Medulla oblongata (tissue), 1 donor: Measurements from ENCODE around the gene RSPH6A.

Source experiments
- DNase-seq: peaks from one replicate; pipeline ENCODE4 v3.0.0-alpha.2; 2015; ENCODE audit errors: extremely low spot score

The RSPH6A gene

DNA sequence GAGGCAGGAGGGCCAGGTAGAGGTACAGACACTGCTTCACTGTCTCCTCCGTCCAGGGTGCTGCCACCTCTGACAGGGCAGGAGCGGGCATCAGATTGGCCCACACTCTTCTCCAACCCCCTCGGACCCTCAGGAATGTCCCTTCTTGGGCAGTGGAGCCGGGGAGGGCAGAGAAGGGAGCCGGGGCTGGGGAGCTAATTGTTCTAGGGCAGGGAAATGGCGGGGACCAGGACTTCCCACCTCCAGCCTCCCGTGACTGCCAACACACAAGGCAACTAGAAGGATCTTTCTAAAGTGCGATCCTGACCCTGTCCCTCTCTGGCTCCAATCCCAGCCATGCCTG is 10.1 kb upstream of the RSPH6A start:
- DNase-seq, result no peak

GRCh38 chr19:45824531-45825262 is 9.6 kb upstream of the RSPH6A start:
- DNase-seq, result no peak

- peak; percentile 9 for DNase-seq
Measured at GRCh38 chr19:45824041-45824471, 8.9 kb upstream of the RSPH6A start.

DNA sequence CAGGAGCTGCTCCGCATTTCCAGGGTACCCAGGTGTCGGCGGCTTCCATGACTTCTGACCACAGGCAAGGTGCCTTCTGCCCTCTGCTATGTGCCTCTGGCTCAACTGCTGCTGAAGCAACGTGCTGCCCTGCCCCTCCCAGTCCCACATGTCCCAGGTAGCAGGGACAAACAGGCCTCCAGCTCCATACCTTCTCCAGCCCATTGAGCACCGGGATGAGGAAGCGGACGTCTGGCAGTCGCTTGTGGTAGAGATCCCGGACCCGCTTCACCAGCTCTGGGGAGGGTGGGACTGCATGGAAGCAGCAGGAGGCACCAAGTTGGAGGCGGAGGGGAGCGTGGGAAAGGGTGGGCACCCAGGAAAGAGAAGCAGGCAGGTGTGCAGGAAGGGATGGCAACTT is 8.1 kb upstream of the RSPH6A start:
- DNase-seq, result no peak

- no peak for DNase-seq
Measured at GRCh38 chr19:45822716-45823115, 7.6 kb upstream of the RSPH6A start.

- no peak for DNase-seq
Measured at GRCh38 chr19:45821570-45821969, 6.5 kb upstream of the RSPH6A start.

DNA sequence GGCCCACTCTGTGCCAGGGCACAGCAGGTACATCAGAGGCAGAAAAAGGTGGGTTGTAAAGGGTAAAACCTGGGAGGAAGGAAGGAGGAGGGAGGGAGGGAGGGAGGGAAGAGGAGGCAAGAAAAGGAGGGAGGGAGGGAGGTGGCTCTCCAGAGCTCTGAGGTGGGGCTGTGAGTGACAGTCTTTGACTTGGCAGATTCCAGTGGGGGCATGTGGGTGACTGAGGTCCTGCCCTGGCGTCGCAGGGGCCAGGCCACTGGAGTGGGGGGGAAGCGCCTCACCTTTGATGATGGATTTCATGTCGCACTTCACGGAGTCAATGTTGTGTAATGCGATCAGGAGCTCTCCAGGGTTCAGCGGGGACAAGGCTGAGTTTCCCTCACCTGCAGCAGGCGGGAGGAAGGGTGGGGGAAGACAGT is 6.0 kb upstream of the RSPH6A start:
- DNase-seq, result no peak

DNA sequence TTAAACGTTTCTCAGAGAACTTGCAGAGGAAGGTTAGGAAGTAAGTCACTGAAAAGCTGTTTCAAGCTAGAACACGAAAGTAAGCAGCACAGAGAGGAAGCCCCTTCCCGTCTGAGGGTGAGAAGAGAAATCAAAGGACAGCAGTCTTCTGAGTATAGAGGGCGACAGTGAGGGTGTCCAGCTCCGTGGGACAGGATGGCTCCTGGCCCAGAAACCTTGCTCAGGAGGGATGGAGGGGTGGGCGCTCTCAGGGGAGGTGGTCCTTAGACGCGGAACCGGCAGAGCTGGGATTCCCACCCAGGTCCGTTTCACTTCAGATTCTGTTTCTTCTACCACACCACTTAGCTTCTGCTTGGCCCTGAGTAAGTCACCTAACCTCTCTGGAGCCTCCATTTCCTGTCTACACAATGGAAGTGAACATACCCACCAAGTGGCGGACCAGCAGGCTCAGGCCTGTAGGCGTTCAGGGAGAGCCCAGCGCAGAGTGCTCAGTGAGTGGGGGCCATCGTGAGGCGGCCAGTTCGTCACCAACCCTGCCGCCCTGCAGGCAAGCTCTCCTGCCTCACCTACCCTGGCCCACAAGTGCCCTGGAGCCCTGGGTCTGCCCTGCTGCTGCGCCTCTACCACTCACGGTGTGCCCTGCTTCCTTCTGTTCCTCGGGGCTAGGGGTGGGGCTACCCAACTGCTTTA is 5.5 kb upstream of the RSPH6A start:
- DNase-seq, result no peak

DNA sequence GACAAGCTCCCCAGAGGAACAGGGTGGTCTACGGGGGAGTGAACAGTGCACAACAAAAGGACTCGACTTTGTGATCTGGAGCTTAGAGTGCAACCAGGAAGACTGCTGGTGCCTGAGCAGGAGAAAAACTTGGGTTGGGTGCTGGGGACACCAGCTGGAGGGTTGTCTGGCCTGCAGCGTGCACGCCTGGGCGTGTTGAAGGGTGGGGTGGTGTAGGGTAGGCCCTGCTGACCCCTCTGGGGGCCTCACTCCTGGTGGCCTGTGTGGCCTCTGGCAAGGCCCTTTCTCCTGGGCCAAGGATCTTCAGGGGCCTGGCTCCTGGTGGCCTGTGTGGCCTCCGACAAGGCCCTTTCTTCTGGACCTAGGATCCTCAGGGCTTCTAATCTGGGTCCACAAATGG is 4.7 kb upstream of the RSPH6A start:
- DNase-seq, result no peak

GRCh38 chr19:45817725-45818301 is 2.7 kb upstream of the RSPH6A start:
- no peak for DNase-seq

DNA sequence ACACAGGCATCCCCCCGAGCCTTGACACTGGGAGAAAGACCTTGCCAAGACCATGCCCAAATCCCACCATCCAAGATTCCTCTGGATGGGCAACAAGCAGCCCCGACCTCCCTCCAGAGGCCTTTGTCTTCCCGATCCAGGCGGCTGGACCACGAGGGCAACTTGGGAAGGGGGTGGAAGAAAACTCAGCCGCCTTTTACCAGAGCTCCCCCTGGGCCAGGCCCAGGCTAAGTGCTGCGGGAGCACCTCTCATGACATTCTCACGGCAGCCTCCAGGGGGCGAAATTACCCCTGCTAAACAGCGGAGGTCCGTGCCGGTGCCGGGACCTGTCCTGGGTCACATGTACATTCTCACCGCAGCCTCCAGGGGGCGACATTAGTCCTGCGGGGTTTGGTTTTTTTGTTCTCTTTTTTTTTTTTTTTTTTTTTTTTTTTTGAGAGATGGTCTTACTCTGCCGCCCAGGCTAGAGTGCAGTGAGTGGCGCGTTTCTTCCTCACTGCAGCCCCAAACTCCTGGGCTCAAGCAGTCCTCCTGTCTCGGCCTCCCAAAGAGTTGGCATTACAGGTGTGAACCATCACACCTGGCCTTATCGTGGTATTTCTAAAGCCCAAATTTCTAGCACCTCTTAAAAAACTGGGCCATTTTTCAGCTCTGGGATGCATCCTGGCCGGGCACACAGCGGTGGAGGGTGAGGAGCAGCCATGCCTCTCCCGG is 2.1 kb upstream of the RSPH6A start:
- DNase-seq, result peak; percentile 92

DNA sequence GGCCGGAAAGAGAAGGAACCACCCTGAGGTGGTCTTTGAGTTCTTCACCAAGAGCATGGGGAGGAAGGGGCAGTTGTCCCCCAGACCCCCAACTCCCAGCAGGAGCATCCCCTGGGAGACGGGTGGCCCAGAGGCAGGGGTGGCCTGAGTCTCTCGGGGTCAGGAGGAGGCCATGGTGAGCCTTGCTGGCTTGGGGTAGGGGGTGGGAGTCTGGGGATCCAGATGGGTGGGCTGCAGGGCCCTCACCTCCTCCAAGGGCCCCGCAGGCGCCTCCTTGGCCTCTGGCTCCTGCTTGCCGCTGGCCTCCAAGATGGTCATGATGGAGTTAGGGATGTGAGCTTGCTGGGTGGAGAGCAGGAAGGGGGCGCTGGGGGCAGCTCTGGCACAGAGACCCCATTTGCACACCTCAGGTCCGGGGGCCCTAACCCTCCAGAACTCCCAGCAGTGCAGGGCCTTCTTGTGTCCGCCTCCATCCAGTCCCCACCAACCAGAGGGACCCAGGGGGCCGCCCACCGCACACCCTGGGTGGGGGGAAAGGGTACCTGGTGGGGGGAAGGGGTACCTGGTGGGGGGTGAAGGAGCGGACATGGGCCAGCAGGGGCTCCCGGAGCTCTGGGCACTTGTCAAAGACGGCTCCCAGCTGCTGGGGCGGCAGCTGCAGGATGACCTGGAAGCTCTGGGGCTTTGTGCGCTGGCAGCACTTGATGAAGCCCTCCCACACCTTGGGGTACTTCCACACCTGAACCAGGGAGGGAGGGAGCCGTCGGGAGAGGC is 1.3 kb upstream of the RSPH6A start:
- DNase-seq, result no peak

DNA sequence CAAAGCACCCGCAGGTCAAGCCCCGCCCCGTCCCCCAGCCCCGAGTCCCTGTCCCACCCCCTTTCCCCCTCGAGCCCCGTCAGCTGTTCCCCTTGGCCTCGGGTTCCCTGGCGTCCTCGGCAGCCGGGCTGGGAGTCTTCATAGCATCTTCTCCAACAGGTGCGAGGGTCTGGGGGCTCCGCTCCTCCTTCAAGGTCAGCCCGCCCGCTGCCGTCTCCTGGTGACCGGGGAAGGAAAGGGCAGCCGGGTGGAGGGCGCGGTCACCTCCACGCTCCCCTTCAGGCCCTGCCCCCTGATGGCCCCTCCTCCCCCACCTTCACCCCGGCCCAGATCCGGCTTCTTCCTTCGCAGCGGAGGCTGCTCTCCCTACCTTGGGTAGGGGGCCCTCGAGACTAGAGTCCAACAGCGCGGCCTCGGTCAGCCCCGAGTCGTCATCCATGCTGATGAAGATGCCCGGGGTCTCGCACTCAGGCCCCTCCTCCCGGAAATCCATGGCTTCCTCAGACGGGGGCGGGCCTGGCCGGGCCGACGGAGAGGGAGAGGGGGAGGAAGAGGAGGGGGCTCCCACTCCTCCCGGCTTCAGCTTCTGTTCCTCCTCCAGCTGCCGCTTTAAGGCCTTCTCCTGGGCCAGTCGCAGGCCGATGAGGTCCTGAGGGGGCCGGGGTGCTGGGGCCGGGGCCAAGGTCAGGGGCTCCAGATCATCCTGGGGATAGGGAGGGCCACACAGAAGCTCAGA is 541 bp upstream of the RSPH6A start:
- DNase-seq, result no peak

- DNase-seq, result no peak
Measured at GRCh38 chr19:45814166-45814780, 835 bp downstream of the RSPH6A start.

- no peak for DNase-seq
Measured at GRCh38 chr19:45812297-45812696, 2.8 kb downstream of the RSPH6A start.

GRCh38 chr19:45809643-45810159 is 5.4 kb downstream of the RSPH6A start:
- DNase-seq, result no peak

- DNase-seq, result no peak
Measured at GRCh38 chr19:45805719-45806118, 9.4 kb downstream of the RSPH6A start.

DNA sequence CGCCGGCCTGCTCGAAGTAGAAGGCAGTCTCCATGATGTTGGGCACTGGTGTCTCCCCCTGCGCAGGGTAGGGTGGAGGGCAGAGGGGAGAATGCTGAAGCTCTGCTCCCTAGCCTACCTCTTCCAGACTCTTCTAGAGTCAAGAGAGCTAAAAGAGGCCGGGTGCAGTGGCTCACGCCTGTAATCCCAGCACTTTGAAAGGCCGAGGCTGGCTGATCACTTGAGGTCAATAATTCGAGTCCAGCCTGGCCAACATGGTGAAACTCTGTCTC is 10.2 kb downstream of the RSPH6A start:
- DNase-seq, result no peak

DNA sequence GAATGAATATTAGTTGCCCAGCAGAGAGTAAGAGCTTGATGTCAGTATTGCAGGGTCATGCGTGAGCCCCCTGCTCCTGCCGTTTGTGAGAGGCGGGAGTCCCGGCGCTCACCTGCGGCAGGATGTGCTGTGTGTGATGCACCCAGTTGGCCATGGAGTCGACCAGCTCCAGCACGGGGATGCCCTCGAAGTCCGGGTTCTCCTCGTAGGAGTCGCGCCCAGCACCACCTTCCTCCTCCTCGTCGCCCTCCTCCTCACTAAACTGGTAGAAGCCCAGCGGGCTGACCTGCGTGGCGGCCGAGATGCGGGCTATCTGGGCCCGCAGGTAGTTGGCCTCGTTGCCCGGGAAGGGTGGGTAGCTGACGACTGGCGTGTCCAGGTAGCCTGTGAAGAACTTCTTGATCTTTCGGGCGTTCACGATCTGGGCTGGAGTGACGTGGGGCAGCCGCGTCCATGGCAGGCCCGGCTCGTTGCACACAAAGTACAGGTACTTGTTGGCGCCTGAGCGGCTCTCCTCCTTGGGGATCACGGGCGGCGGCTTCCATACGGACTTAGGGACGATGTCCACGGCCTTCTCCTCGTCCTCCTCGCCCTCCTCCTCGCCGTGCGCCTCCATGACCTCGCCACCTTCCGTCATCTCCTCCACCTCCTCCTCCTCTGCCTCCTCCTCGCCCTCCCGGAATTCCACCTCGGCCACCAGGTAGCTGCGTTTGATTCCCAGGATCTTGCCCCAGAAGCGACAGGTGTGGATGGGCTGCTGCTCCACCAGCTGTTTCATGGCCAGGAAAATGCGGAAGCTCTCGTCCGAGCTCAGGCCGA is 10.8 kb downstream of the RSPH6A start:
- DNase-seq, result no peak
